Colonic mucosa (tissue), 4 donors: ENCODE data around the gene DTNBP1. TPM values are rescaled to one million over a fixed set of nuclear protein-coding genes. Genes with fewer than 3 reads are reported as not detected.

Experiments used
- DNase-seq: peaks from one replicate; pipeline ENCODE4 v3.0.0-alpha.2; 2020
- H3K27ac ChIP-seq: fragments of 200-600 bp; one replicate; pipeline ENCODE4 v1.8.0; 2021
- H3K27me3 ChIP-seq: fragments of 200-600 bp; one replicate; pipeline ENCODE4 v1.8.0; 2021
- H3K36me3 ChIP-seq: fragments of 200-600 bp; one replicate; pipeline ENCODE4 v1.8.0; 2021
- H3K4me1 ChIP-seq: fragments of 200-600 bp; one replicate; pipeline ENCODE4 v1.8.0; 2021; ENCODE audit warnings: mild to moderate bottlenecking
- H3K4me3 ChIP-seq: fragments of 200-600 bp; one replicate; pipeline ENCODE4 v1.8.0; 2021
- H3K9ac ChIP-seq, 2 donors: one replicate each; pipeline ENCODE4 v1.7.0; 2013; ENCODE audit warnings: control low read depth in 2 of 2, low read depth in 2 of 2, low read length in 2 of 2
- H3K9me3 ChIP-seq: fragments of 200-600 bp; one replicate; pipeline ENCODE4 v1.8.0; 2021
- CTCF ChIP-seq: fragments of 200-600 bp; IDR thresholded peaks from one replicate; pipeline ENCODE4 v1.8.0; 2022; ENCODE audit warnings: antibody characterized with exemption, mild to moderate bottlenecking
- intact Hi-C: fragments of 100-400 bp; cut with DNase I; formaldehyde crosslinking; loops from one replicate; pipeline ENCODE4 v1.14.1; 2022
- total RNA-seq, 2 donors: library from RNA; stranded (reverse); fragmentation: NEBNext Ultra II Directional in 1 of 2; extraction: Animal tissue kit (Norgen Biotek cat#: 25700) in 1 of 2; gene quantifications; one replicate each; pipeline ENCODE4 v1.2.1, GENCODE V29; 2021
- donor health status: healthy.
- donor health status: DM: no; HTN: no; CAD: no.
- donor health status: DM: no; HTN: no; CAD: no.

The DTNBP1 gene
- total RNA-seq, 2 donors from 2014 or later: 17.4 to 22.0 TPM

DNA sequence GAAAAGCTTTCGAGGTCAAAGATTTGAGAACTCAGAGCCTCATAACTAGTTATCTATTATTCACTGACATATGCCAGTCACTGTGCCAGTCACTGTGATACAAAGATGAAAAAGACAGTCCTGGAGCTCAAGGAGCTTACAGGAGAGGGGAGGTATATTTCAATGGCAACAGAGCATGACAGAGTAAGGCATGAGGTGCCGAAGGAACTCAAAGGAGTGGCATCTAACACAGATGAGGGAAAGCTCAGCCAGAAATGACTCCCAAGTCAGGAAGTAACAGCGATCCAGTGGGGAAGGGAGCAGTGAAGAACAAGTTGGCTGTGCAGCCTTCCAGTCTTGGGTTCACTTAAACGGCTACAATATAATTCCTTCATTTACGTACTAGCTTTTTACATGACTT is 46.6 kb downstream of the DTNBP1 start:
- Histone ChIP-seq H3K9me3 (no peaks in the 10 kb centered on the region), H3K9ac (no peak overlapping the region), H3K27me3 (no peaks in the 10 kb centered on the region), H3K4me1 (no peaks in the 10 kb centered on the region), H3K36me3 (no peaks in the 10 kb centered on the region), H3K27ac (no peak overlapping the region), H3K4me3 (no peak overlapping the region)
- TF ChIP-seq CTCF: no peak
- intact Hi-C loops: no loop called here
- no peak for DNase-seq

GRCh38 chr6:15615802-15616201 is 47.0 kb downstream of the DTNBP1 start:
- TF ChIP-seq CTCF: no peak
- Histone ChIP-seq H3K27ac (no peak overlapping the region), H3K9ac (no peak overlapping the region), H3K27me3 (no peaks in the 10 kb centered on the region), H3K4me1 (no peaks in the 10 kb centered on the region), H3K9me3 (no peaks in the 10 kb centered on the region), H3K4me3 (no peak overlapping the region), H3K36me3 (no peaks in the 10 kb centered on the region)
- no peak for DNase-seq
- intact Hi-C loops: no loop called here

DNA sequence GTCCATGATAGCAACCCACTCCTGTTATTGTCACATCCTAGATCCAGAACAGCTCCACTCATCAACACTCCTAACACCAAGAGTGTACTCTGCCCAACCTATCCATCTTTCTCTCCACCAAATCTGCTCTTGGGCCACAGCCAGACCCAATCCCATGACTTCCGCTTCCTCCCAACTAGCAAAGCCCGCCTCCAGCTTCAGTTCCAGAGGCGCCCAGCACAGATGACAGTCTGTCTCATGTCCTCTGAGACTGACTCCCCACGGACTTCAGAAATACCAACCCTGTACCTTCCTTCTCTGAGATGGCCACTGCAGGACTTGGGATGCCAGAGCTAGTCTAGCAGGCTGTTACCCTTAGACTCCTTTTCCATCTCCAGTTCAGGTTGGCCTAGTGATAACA is 48.6 kb downstream of the DTNBP1 start:
- H3K27ac ChIP-seq: no peak overlapping the region
- DNase-seq: no peak
- H3K9ac ChIP-seq: no peak overlapping the region
- no peaks in the 10 kb centered on the region for H3K4me1 ChIP-seq
- H3K4me3 ChIP-seq: no peak overlapping the region
- no peaks in the 10 kb centered on the region for H3K27me3 ChIP-seq
- TF ChIP-seq CTCF: no peak
- intact Hi-C loops: no loop called here
- no peaks in the 10 kb centered on the region for H3K9me3 ChIP-seq
- H3K36me3 ChIP-seq: no peaks in the 10 kb centered on the region

- Histone ChIP-seq H3K36me3 (no peaks in the 10 kb centered on the region), H3K4me1 (no peaks in the 10 kb centered on the region), H3K9ac (no peak overlapping the region), H3K4me3 (no peak overlapping the region), H3K9me3 (no peaks in the 10 kb centered on the region), H3K27me3 (no peaks in the 10 kb centered on the region), H3K27ac (peak overlapping the region; percentile 19)
- DNase-seq: no peak
- intact Hi-C loops: no loop called here
- no peak for TF ChIP-seq CTCF
These were observed 54.4 kb downstream of the DTNBP1 start for GRCh38 chr6:15608396-15608795.

DNA sequence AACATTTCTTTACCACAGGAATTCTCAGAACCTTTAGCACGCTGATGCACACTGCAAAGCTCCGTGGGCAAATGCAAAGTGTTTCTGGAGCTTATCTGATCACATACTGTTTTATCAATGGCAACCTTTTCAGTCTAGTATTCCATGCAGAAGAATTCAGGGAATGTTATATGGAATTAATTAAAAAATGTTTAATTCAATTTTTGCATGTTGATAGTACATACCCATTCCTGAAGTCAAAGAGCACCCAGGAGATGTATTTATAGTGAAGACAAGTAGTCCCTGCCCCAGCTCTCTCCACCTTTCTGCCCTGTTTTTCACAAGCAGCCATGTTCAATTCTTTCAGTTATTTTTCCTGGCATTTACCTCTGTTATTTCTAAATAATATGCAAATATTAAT is 55.2 kb downstream of the DTNBP1 start:
- TF ChIP-seq CTCF: no peak
- H3K27me3 ChIP-seq: no peaks in the 10 kb centered on the region
- no peaks in the 10 kb centered on the region for H3K9me3 ChIP-seq
- H3K4me1 ChIP-seq: no peaks in the 10 kb centered on the region
- no peak overlapping the region for H3K4me3 ChIP-seq
- no peaks in the 10 kb centered on the region for H3K36me3 ChIP-seq
- intact Hi-C loops: no loop called here
- no peak for DNase-seq
- no peak overlapping the region for H3K27ac ChIP-seq
- H3K9ac ChIP-seq: no peak overlapping the region

DNA sequence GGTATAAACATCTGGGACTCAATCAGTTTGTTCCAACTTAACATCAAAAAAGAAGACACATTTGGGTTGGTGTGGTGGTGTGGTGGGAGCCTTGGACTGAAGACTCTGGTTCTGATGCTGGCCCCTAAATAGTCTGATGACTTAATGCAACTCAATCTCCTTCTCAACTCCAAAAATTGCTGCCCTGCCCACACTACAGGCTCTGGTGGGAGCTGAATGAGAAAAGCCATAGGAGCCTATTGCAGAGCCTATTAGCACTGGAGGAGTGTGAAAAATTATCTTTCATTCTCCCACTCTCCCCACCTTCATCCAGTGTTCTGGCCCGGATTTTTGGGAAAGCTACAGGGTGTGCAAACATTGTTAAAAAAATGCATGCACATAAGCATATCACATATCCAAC is 56.5 kb downstream of the DTNBP1 start:
- intact Hi-C loops: no loop called here
- no peaks in the 10 kb centered on the region for H3K4me1 ChIP-seq

More for the DNA sequence above, 56.5 kb downstream of the DTNBP1 start:
- H3K4me3 ChIP-seq: no peak overlapping the region
- DNase-seq: no peak
- H3K27ac ChIP-seq: no peak overlapping the region
- H3K36me3 ChIP-seq: no peaks in the 10 kb centered on the region
- no peak for TF ChIP-seq CTCF
- no peaks in the 10 kb centered on the region for H3K9me3 ChIP-seq
- H3K9ac ChIP-seq: no peak overlapping the region
- no peaks in the 10 kb centered on the region for H3K27me3 ChIP-seq
